ENCODE results near the gene WDR19. TPM values are rescaled to one million over a fixed set of nuclear protein-coding genes. Genes with fewer than 3 reads are reported as not detected.

Gene WDR19
- total RNA-seq, 1 experiment from 2014 or later = 23.3 TPM

DNA sequence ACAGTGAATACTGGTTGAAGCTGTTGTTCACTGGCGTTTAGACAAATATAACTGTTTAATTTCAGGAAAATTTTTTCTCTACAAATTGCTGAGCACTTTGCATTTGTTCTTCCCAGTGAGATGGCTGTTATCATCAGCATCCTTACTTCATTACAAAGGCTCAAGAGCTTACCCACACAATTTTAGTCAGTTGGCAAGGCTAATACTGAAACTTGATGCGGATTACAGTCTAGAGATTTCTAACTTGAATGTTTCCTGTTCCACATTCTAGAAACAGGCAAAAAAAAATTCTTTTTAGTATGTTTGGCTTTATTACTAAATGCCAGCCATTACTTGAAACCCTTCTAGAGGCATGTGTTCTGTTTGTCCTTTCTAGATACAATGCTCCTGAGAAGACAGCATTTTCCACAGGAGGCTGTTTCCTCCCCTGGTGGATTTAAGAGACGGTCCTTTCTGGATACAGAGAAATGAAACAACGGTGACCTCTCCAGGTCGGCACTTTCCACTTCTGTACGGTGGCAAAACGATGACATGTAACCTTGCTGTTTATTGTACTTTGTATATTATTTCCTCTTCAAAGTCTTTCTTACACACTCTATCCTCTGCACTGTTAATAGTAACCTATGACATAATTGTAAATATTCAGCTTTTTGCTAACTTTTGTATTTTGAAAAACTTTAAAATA, 102.9 kb downstream of the WDR19 start:
- Histone ChIP-seq H4K8ac (replicated peaks; ENCODE audit: insufficient read length, low read depth, low read length) (no peak overlapping the region), H4K5ac (ENCODE audit: insufficient read length, low read depth, low read length) (no peak overlapping the region), H3K27ac (ENCODE audit: insufficient read length, low read depth, low read length) (no peak overlapping the region), H2BK20ac (ENCODE audit: low read depth, low read length, poor library complexity, severe bottlenecking) (no peak overlapping the region), H3K27me3 (ENCODE audit: insufficient read depth, low read length) (no peaks in the 10 kb centered on the region), H3T11ph (ENCODE audit: low read length) (no peak overlapping the region), H3K79me1 (ENCODE audit: insufficient read depth, low read depth, low read length, poor library complexity, severe bottlenecking) (no peaks in the 10 kb centered on the region), H3K4ac (ENCODE audit: low read depth, low read length) (no peak overlapping the region), H3K79me2 (ENCODE audit: insufficient read depth, low read length) (no peaks in the 10 kb centered on the region), H2BK12ac (ENCODE audit: insufficient read length, low read depth, low read length) (no peak overlapping the region), H3K9me3 (ENCODE audit: control insufficient read depth, low read depth, low read length) (no peaks in the 10 kb centered on the region), H3K14ac (ENCODE audit: insufficient read depth, low read length) (no peak overlapping the region), H3K4me1 (ENCODE audit: insufficient read depth, low read length) (0 out of 2 replicates have a peak, but pooled peaks cover 2% of the 10 kb centered on the region), H4K91ac (ENCODE audit: insufficient read length, low read depth, low read length) (no peak overlapping the region), H2BK15ac (ENCODE audit: low read depth, low read length) (no peak overlapping the region), H4K20me1 (ENCODE audit: control insufficient read depth, insufficient read depth, insufficient read length) (no peaks in the 10 kb centered on the region), H2AFZ (ENCODE audit: low read length) (no peak overlapping the region), H3K9ac (ENCODE audit: extremely low read depth, insufficient read length, low read length) (no peak overlapping the region), H3K23ac (ENCODE audit: insufficient read length, low read depth, low read length) (no peak overlapping the region), H3K23me2 (ENCODE audit: insufficient read length, low read depth, low read length, poor library complexity, severe bottlenecking) (no peaks in the 10 kb centered on the region), H3K56ac (ENCODE audit: insufficient read length, low read depth, low read length) (no peak overlapping the region), H3K4me2 (ENCODE audit: insufficient read depth, insufficient read length, low read length) (no peak overlapping the region), H2BK5ac (ENCODE audit: insufficient read length, low read length) (no peak overlapping the region), H2BK120ac (ENCODE audit: low read depth, low read length, poor library complexity, severe bottlenecking) (no peak overlapping the region), H2AK5ac (ENCODE audit: insufficient read length, low read length) (no peak overlapping the region), H3K18ac (ENCODE audit: insufficient read length, low read depth, low read length) (no peak overlapping the region)
- H3K27ac Mint-ChIP-seq = no peak overlapping the region; a peak in 2 of 7 replicates
- H3K36me3 Mint-ChIP-seq (ENCODE audit: insufficient read depth in 1 of 3, low read depth in 3 of 3) = peaks cover 16 to 52% (median 36%) of the 10 kb centered on the region in 3 experiments
- peaks cover 5 to 10% of the 10 kb centered on the region in 2 experiments for H3K4me1 Mint-ChIP-seq
- no peaks in the 10 kb centered on the region for H3K9me3 Mint-ChIP-seq
- no peak for DNase-seq
- H3K4me3 Mint-ChIP-seq = no peak overlapping the region
- H3K27me3 Mint-ChIP-seq (ENCODE audit: low read depth) = no peaks in the 10 kb centered on the region
- no CpG with 5 or more reads among the region's 7 CpGs for WGBS (ENCODE audit: extremely low coverage, insufficient read length, low lambda C conversion rate)
- no peak for TF ChIP-seq CTCF (conservative IDR thresholded peaks at IDR 0.05)
